ENCODE results near the gene CDKN1C. TPM values are rescaled to one million over a fixed set of nuclear protein-coding genes. Genes with fewer than 3 reads are reported as not detected.

CDKN1C gene
- polyA plus RNA-seq, 1 experiment, result 2.1 TPM

DNA sequence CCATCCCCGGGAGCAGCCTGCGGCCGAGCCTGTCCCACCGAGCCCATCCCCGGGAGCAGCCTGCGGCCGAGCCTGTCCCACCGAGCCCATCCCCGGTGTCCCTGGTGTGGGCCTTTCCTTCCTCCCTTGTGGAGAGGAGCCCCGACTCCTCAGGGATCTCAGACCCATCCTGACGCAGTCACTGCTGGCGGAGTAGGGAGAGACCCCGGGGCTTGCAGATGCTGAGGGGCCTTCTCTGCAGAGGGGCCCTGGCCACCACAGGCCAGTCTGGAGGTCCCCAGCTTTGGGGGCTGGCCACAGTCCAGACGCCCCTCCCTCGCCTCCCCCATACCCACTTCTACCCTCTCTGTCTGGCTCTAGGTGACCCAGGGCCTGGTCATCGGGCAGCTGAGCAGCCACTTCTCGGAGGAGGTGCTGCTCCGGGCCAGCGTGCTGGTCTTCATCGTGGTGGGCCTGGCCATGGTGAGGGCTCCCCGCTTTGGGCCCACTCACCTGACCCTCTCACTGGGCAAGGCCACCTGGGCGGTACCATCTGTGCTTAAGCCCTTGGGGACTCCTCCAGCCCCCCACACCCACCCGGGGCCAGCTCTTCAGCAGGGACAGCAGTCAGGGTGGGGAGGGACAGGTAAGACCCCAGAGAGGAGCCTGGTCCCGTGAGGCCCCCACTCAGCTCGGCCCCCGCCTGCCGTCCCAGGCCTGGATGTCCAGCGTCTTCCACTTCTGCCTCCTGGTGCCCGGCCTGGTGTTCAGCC is 36.3 kb upstream of the CDKN1C start:
- H3K36me3 ChIP-seq (ENCODE audit: control insufficient read depth, insufficient read depth, low read length), result peaks cover 2% of the 10 kb centered on the region; the same call in 1 of the 2 replicates
- H3K27me3 ChIP-seq (ENCODE audit: control insufficient read depth, insufficient read depth, low read length), result no peaks in the 10 kb centered on the region
- DNase-seq (ENCODE audit: low read depth), result no peak
- ChIA-PET CTCF (interaction anchor here (1.2 kb wide), 1 partner anchor 390 kb away, joined by 4 read pairs; no protein-coding TSS in a partner anchor), POLR2A (no interaction called here)
- TF ChIP-seq, protein P1, sequence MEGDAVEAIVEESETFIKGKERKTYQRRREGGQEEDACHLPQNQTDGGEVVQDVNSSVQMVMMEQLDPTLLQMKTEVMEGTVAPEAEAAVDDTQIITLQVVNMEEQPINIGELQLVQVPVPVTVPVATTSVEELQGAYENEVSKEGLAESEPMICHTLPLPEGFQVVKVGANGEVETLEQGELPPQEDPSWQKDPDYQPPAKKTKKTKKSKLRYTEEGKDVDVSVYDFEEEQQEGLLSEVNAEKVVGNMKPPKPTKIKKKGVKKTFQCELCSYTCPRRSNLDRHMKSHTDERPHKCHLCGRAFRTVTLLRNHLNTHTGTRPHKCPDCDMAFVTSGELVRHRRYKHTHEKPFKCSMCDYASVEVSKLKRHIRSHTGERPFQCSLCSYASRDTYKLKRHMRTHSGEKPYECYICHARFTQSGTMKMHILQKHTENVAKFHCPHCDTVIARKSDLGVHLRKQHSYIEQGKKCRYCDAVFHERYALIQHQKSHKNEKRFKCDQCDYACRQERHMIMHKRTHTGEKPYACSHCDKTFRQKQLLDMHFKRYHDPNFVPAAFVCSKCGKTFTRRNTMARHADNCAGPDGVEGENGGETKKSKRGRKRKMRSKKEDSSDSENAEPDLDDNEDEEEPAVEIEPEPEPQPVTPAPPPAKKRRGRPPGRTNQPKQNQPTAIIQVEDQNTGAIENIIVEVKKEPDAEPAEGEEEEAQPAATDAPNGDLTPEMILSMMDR (IDR thresholded peaks at IDR 0.05; ENCODE audit: insufficient read depth, low read depth, low read length), result no peak
- H3K4me3 ChIP-seq (ENCODE audit: low read depth, low read length), result no peak overlapping the region

DNA sequence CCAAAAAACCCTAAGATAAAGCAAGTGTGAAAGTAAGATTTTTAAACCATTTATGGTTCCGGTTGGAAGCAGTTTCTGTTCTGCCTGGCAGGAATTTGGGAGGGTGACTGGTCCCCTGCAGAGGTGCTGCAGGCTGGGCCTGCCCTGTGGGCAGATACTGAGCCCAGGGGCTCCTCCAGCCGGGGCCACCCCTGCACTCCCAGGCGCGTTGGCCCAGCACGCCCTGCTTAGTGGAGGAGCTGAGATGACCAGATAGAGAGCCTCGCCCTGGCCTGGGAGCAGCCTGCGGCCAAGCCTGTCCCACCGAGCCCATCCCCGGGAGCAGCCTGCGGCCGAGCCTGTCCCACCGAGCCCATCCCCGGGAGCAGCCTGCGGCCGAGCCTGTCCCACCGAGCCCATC is 35.7 kb upstream of the CDKN1C start:
- Histone ChIP-seq H3K36me3 (ENCODE audit: control insufficient read depth, insufficient read depth, low read length) (peaks cover 2% of the 10 kb centered on the region; the same call in 1 of the 2 replicates), H3K27me3 (ENCODE audit: control insufficient read depth, insufficient read depth, low read length) (no peaks in the 10 kb centered on the region), H3K4me3 (ENCODE audit: low read depth, low read length) (no peak overlapping the region)
- TF ChIP-seq, protein P1 (IDR thresholded peaks at IDR 0.05; ENCODE audit: insufficient read depth, low read depth, low read length), result no peak
- no peak for DNase-seq (ENCODE audit: low read depth)
- ChIA-PET CTCF (no interaction called here), POLR2A (no interaction called here)

DNA sequence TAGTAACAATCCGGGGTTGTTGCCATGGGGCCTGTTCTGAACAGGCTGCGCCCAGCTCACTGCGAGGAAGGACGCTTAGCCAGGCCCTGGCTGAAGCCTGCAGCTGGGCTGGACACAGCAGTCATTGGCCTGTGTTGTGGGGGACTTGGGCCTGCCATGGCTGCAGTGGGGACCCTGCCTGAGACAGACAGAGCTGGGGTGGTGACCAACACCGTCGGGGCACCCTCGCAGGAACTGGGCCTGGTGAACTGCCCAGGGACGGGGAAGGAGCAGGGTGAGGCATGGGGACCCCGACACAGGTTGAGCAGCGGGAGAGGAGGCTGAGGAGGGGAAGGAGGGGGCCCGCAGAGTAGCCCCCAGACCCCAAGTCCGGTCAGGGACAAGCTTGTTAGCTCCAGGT is 34.8 kb upstream of the CDKN1C start:
- Histone ChIP-seq H3K36me3 (ENCODE audit: control insufficient read depth, insufficient read depth, low read length) (peaks cover 2% of the 10 kb centered on the region; the same call in 1 of the 2 replicates), H3K4me3 (ENCODE audit: low read depth, low read length) (no peak overlapping the region), H3K27me3 (ENCODE audit: control insufficient read depth, insufficient read depth, low read length) (no peaks in the 10 kb centered on the region)
- TF ChIP-seq, protein P1 (IDR thresholded peaks at IDR 0.05; ENCODE audit: insufficient read depth, low read depth, low read length), result no peak
- DNase-seq (ENCODE audit: low read depth), result no peak
- POLR2A ChIA-PET, result interaction anchor here (0.5 kb wide), 1 partner anchor 19 kb away, joined by 3 read pairs; no protein-coding TSS in a partner anchor
- CTCF ChIA-PET, result interaction anchor here (0.8 to 1.3 kb wide), 4 partner anchors 9 to 389 kb away, joined by 3 read pairs; partner anchors contain the start of gene PHLDA2

DNA sequence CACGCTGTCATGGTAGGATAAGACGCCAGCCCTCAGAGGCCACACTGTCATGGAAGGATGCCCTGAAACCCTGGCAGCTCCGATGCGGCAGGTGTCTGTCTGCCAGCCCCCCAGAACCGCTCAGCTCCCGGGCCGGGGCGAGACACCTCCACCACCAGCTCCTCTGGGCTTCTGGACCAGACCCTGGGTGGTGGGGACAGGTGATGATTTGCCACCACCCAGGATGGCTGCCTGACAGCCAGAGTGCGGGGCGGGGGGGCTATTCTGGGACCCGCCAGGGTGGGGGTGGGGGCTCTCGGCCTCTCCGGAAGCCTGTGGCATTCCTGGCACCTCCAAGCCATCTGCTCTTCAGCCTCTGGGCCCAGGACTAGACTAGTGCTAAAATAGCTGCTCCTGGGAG is 34.3 kb upstream of the CDKN1C start:
- ChIA-PET POLR2A (no interaction called here), CTCF (interaction anchor here (0.8 to 1.3 kb wide), 4 partner anchors 9 to 389 kb away, joined by 3 read pairs; partner anchors contain the start of gene PHLDA2)
- H3K27me3 ChIP-seq (ENCODE audit: control insufficient read depth, insufficient read depth, low read length), result no peaks in the 10 kb centered on the region
- H3K4me3 ChIP-seq (ENCODE audit: low read depth, low read length), result no peak overlapping the region
- TF ChIP-seq, protein P1 (IDR thresholded peaks at IDR 0.05; ENCODE audit: insufficient read depth, low read depth, low read length), result no peak
- peaks cover 2% of the 10 kb centered on the region; the same call in 1 of the 2 replicates for H3K36me3 ChIP-seq (ENCODE audit: control insufficient read depth, insufficient read depth, low read length)
- DNase-seq (ENCODE audit: low read depth), result no peak

DNA sequence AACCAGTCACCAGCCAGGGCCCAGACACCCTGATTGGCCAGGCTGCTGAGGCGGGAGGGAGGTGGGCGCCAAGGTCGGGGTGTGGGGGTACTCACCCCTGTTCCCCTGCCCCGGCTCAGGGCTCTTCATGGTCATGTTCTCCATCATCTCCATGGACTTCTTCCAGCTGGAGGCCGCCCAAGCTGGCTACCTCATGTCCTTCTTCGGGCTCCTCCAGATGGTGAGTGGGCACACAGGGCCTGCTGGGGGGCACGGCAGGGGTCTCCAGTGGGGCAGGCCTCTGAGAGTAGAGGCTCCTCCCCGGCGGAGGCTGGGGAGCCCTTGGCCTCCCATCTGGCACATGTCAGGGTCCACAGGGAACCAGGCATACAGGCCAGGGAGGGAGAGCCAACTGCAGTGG is 33.6 kb upstream of the CDKN1C start:
- TF ChIP-seq, protein P1 (IDR thresholded peaks at IDR 0.05; ENCODE audit: insufficient read depth, low read depth, low read length), result no peak
- Histone ChIP-seq H3K4me3 (ENCODE audit: low read depth, low read length) (no peak overlapping the region), H3K27me3 (ENCODE audit: control insufficient read depth, insufficient read depth, low read length) (no peaks in the 10 kb centered on the region), H3K36me3 (ENCODE audit: control insufficient read depth, insufficient read depth, low read length) (peaks cover 2% of the 10 kb centered on the region; the same call in 1 of the 2 replicates)
- ChIA-PET CTCF (interaction anchor here (0.9 to 2.5 kb wide), 3 partner anchors 11 to 388 kb away, joined by 3 to 7 read pairs (median 3); partner anchors contain the start of gene PHLDA2), POLR2A (no interaction called here)
- DNase-seq (ENCODE audit: low read depth), result no peak
